ENCODE data around the gene ZPBP2.
A peak's percentile ranks its signal among the peaks of the same experiment; 100 is the strongest.
"Not testable (repeated sequence)": the region's sequence is repeated elsewhere in the genome, so short reads cannot be mapped to it uniquely, and the experiment has no call there.

The ZPBP2 gene, protein sequence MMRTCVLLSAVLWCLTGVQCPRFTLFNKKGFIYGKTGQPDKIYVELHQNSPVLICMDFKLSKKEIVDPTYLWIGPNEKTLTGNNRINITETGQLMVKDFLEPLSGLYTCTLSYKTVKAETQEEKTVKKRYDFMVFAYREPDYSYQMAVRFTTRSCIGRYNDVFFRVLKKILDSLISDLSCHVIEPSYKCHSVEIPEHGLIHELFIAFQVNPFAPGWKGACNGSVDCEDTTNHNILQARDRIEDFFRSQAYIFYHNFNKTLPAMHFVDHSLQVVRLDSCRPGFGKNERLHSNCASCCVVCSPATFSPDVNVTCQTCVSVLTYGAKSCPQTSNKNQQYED

DNA sequence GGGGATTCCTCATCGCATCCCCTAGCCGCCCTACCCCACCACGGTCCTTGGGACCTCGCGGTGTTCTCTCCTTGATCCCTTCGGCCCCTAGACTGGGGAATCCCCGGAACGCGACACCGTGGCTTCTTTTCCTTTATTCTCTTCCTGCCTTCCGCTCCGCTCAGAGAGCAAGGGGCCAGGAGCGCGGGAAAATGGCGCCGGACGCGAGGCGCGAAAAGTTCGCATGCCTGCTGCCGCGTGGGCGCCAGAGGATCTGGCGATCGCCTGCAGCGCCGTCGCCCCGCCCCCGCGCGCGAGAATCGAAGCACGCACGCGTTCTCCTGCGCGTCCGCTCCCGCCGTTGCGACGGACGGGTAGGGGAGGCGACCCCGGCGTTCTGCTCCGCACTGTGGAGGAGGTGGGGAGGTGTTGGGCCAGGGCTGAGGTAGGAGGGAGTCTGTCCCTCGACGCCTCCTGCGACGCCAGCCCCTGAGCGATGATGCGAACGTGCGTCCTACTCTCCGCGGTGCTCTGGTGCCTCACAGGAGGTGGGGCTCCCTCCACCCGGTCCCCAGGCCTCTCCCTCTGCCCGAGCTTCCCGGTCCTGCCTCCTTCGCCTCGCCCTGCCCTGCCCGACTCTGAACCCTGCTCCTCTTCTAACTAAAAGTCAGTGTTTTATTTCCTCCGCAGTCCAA is at the start of gene ZPBP2:
ZPBP2 (plus strand) TSS at position 323 of the 674 bp plus-strand sequence; CDS start at position 476, 153 bp downstream.
- no peak for DNase-seq

DNA sequence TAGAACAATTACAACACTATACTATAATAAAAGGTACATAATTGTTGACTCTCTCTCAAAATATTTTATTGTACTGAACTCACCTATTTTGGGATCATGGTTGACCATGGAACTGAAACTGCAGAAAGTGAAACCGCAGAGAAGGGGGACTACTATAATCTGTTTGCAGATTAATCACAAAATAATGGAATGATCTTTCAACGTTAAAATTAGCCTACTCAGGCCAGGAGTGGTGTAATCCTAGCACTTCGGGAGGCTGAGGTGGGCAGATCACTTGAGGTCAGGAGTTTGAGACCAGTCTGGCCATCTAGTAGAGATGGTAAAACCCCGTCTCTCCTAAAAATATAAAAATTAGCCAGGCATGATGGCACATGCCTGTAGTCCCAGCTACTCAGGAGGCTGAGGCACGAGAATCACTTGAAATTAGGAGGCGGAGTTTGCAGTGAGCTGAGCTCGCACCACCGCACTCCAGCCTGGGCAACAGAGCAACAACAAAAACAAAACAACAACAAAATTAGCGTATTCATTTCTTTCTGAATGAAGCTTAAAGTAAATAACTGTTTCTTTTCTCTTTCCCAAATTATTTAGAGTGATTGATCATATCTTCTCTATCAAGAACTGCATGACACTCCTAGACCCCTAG is 49.5 kb upstream of the ZPBP2 start:
- DNase-seq, result no peak

DNA sequence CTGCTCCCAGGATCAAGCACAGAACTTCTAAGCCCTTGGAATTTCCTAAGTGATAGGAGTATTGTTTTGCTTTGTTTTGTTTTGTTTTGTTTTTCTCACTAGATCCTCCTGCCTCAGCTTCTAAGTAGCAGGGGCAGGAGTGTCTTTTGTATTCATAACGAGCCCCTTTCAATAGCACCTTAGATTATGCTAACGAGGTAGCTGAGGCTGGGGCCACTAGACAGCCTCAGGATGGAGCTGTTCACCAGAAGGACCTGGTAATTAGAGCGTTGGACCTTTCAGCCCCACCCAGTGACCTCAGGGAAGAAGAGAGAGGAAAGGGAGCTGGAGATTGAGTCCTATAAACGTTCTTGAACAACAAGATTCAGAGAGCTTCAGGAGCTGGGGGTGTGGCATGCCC is 47.5 kb upstream of the ZPBP2 start:
- DNase-seq, result no peak

DNA sequence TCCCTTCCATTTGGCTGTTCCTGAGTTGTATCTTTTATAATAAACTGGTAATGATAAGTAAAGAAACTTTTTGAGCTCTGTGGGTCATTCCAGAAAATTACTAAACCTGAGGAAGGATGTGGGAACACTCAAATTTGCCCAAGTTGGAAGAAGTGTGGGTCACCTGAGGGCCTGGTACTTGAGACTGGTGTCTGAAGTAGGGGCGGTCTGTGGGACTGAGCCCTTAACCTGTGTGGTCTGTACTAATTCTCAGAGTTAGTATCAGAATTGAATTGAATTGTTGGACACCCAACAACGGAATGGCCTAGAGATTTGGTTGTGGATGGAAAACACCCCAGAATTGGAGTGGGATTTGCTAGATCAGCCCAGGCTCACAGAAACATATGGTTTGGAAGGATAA is 47.0 kb upstream of the ZPBP2 start:
- no peak for DNase-seq

DNA sequence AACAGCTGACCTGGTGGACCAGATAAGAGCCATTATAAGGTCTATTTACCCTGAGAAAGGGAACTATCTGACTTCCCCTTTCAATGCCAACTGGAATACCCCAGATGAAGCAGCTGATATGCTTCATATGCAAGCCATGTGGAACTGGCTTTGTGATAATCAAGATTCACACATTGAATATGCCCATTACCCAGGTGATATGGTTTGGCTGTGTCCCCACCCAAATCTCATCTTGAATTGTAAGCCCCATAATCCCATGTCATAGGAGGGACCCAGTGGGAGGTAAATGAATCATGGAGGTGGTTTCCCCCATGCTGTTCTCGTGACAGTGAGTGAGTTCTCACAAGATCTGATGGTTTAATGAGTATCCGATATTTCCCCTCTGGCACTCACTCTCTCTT is 46.0 kb upstream of the ZPBP2 start:
- no peak for DNase-seq

DNA sequence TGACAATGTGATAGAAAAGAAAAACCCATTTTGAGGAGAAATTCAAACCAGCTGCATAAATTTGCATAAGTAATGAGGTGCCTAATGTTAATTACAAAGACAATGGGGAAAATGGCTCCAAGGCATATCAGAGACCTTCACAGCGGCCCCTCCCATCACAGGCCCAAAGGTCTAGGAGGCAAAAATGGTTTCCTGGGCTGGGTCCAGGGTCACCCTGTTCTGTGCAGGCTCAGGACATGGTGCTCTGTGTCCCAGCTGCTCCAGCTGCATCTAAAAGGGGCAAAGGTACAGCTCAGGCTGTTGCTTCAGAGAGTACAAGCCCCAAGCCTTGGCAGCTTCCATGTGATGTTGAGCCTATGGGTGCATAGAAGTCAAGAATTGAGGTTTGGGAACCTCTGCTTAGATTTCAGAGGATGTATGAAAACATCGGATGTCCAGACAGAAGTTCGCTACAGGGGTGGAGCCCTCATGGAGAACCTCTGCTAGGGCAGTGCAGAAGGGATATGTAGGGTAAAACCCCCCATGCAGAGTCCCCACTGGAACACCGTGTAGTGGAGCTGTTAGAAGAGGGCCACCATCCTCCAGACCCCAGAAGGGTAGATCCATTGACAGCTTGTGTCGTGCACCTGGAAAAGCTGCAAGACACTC is 44.5 kb upstream of the ZPBP2 start:
- no peak for DNase-seq

DNA sequence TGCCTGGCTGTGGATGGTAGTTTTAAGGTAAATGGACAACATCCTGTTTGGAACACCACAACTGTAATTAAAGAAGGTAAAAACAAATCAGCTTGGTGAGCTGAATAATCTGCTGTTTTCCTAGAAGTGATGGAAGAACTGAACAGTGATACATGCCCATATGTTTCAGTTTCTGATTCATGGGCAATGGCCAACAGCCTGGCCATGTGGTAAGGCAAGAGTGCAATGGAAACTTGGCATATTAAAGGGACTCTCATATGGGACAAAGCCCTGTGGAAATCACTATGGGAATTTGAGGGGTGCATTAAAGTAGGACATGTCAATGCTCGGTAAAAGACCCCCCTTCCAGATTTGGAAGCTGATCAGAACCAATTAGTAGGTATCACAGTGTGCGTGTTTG is 41.7 kb upstream of the ZPBP2 start:
- no peak for DNase-seq

DNA sequence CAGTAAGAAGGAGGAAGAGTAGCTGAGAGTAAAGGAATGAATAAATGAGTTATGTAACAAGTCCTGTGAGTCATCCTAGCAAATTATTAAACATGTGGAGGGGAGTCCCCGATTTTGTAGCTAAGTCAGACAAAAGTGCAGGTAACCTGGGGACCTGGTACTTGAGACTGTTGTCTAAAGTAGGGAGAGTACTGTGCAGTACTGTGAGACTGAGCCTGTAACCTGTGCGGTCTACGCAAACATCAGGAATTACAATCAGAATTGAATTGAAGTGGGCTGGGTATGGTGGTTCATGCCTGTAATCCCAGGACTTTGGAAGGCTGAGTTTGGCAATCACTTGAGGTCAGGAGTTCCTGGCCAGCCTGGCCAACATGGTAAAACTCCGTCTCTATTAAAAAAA is 39.6 kb upstream of the ZPBP2 start:
- no peak for DNase-seq

DNA sequence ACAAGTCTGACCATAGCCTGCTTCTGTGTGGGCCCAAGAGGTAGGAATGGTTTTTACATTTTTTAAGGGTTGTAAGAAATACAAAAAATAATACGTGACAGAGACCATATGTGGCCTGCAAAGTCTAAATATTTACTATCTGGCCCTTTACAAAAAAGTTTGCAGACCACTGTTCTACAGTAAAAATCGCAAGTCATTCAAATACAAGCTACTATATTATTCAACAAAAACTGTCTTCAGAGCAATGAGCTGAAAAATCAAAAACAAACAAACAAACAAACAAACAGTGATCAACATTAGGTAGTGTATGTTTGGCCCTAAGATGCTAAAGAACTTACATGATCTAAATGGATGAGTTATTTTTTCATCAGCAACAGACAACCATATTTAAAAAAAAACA is 36.4 kb upstream of the ZPBP2 start:
- no peak for DNase-seq

DNA sequence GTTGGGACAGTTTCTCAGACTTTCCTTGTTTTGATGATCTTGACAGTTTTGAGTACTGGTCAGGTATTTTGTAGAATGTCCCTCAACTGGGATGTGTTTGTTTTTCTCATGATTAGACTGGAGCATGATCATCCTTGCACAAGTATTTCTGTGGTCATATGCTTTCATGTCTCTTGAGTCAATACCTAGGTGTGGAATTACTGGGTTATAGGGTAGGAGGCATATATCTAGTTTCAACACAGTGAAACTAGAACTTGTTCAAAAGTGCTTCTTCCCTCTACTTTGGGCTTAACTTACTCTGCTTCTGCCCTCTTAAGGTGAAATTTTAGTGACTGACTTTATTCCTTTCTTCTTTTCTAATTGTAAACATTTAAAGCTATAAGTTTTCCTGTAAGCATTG is 34.0 kb upstream of the ZPBP2 start:
- DNase-seq, result no peak

DNA sequence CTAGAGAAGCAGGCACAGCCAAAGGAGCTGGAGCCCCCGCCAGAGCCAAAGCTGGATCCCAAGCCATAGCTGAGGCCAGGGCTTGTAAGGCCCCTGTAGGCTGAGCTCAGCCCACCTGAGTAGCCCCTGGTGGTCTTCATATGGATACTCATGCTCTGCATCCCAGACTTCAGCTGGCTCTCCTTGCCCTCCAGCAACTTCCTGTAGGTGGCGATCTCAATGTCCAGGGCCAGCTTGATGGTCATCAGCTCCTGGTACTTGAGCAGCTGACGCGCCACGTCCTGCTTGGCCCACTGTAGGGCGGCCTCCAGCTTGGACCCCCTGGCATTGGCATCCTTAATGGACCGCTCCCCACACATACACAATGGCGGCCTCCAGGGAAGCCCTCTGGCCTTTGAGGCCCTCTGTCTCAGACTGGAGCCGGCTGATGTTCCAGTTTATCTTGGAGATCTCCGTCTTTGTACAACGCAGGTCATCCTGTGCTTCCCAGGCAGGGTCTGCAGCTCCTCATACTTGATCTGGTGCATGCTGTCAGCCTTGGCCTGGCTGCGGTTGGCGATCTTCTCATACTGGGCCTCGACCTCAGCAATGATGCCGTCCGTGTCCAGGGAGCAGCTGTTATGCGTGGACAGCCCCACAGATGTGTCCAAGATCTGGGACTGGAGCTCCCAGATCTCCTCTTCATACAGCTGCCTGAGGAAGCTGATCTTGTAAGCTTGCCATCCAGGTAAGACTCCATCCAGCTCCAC is 32.8 kb upstream of the ZPBP2 start:
- DNase-seq, result no peak

DNA sequence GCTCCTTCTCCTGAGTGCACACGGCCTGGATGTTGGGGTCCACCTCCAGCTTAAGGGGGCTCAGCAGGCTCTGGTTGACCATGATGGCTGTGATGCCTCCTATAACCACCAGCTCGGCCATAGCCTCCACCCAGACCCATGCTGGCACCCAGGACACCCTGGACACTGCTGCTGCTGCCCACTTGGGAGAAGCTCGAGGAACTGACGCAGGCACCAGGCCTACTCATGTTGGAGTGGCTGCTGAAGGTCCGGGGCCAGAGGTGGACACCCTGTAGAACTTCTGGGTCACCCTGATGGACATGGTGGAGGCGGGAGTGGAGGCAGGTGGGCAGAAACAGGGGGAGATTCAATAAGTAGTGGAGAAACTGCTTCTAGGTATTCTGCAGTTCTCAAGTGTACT is 31.9 kb upstream of the ZPBP2 start:
- DNase-seq, result no peak

DNA sequence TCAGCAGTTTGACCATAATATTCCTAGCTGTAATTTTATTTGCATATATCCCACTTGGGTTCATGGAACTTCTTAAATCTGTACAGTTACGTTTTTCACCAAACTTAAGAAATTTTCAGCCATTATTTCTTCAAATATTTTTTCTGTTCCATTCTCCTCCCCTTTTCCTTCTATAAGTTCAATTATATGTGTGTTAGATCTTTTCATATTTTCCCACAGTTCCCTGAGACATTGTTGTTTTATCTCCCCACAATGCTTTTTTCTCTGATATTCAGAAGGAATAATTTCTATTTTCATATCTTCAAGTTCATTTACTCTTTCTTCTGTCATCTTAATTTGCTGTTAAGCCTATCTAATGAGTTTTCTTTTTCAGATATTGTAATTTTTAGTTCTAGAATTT is 29.9 kb upstream of the ZPBP2 start:
- DNase-seq, result no peak

DNA sequence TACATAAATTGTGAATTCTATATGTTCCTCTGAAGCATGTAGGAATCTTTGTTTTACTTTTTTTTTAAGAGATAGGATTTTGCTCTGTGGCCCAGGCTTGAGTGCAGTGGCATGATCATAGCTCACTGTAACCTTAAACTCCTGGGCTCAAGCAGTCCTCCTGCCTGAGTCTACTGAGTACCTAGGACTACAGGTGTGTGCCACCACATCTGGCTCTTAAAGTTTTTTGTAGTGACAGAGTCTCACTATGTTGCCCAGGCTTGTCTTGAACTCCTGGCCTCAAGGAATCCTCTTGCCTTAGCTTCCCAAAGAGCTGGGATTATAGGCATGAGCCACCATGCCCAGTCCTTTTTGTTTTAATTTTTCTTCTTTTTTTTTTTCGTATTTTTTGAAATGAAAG is 29.2 kb upstream of the ZPBP2 start:
- no peak for DNase-seq

DNA sequence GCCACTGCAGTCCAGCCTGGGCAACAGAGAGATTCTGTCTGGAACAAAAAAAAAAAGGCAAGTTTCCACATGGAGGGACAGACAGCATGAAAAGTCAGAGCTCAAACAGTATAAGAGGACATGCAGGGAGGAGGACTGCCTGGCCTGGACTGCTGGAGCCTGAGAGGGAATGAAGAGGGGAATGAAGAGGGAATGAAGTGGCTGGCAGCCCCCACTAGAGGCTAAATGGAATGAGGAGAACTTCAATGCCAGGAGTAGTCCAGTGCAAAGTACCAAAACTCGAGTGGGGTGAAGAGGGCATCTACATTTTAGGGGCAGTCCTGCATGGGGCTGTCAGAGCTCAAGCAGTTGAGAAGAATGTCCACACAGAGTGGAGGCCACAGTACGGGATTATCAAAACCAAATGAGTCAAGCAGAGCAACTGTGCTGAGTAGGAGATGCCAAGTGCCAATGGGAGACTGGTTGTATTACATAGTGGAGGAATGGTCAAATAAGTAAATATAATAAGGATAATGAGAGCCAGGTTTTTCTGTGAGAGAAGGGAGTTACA is 26.8 kb upstream of the ZPBP2 start:
- no peak for DNase-seq

DNA sequence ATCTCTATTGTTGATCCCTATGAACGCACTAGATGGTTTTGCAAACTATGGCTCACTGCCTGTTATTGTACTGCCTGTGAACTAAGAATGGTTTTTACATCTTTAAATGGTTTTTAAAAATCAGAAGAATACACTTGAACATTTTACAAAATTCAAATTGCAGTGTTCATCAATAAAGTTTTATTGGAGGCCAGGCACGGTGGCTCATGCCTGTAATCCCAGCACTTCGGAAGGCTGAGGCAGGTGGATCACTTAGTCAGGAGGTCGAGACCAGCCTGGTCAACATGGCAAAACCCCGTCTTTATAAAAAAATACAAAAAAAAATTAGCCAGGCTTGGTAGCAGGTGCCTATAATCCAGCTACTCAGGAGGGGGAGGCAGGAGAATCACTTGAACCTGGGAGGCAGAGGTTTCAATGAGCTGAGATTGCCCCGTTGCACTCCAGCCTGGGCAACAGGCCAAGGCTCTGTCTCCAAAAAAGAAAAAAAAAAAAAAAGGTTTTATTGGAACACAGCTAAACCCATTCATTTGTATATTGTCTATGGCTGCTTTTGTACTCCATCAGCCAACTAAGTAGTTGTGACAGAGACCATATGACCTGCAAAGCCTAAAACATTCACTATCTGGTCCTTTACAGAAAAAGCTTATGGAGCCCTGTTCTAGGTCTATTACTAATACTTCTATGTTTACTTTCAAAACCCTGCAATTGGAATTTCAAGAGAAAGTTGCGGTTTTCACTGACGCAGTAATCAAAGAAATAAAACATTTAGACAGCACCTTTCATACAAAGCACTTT is 22.8 kb upstream of the ZPBP2 start:
- peak; percentile 68 for DNase-seq

DNA sequence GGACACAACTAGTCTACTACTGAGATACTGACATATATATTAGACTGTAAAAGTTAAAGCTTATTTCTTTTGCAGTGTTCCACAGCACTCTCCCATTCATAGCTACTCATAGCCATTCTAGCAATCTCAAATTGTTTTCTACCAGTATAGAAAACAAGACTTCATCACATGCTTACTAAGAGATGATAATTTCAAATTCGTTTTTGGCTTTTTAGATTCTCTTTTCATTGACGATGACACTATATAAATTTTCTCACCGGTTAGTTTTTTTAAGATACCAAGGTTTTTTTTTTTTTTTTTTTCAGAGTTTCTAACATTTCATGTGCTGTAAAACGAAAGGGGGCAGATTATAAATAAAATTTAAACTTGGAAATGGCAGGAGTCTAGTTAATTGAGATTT is 21.8 kb upstream of the ZPBP2 start:
- DNase-seq, result no peak

DNA sequence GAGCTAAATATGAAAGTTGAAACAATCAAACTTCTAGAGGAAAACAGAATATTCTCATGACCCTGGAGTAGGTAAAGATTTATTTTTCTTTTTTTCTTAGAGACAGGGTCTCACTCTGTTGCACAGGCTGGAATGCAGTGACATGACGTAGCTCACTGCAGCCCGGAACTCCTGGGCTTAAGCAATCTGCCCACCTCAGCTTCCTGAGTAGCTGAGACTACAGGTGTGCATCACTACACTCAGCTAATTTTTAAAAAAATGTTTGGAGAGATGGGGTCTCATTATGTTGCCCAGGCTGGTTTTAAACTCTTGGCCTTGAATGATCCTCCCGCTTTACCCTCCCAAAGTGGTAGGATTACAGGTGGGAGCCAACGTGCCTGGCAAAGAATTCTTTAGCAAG is 19.4 kb upstream of the ZPBP2 start:
- DNase-seq, result no peak

DNA sequence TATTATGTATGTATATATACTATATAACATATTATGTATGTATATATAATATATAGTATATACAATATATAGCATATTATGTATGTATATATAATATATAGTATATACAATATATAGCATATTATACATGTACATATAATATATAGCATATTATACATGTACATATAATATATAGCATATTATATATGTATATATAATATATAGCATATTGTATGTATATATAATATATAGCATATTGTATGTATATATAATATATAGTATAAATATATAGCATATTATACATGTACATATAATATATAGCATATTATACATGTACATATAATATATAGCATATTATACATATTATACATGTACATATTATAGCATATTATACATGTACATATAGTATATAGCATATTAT is 17.8 kb upstream of the ZPBP2 start:
- DNase-seq, result not testable (repeated sequence)

DNA sequence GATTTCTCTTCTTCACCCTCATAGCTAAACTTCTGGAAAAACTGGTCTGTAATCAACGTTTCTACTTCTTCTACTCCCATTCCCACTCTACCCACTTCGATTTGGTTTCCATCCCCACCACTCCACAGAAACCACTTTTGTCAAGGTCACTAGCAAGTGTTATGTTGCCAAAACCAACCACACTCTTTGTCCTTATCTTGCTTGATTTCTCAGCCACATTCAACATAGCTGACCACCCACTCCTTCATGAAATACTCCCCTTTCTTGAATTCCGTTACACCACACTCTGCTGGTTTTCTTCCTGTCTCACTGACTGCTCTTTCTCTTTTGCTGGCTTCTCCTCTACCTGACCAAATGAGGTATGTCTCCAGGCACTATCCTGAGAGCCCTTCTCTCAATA is 15.8 kb upstream of the ZPBP2 start:
- DNase-seq, result no peak

DNA sequence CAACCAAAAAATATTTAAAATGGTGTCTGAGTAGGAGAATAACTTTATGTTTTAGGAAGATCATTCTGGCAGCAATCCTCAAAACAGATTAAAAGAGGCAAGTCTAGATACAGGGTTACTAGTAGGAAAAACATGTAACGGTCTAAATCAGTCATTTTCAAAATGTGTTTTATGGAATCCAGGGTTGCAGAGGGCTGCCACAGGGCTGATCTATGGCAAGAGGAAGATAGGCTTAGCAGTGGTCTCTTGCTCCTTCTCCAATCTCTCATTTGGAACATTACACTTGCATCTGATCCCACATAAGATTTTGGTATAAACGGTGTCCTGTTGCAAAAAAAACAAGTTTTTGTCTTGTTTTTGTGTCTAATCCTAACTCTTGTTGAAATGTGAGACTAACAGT is 13.1 kb upstream of the ZPBP2 start:
- DNase-seq, result no peak

Data from NCI-H1092 (cell line).